PC-9 (cell line): ENCODE results near the gene TMTC2. TPM values are rescaled to one million over a fixed set of nuclear protein-coding genes. Genes with fewer than 3 reads are reported as not detected.

Experiments
- BruUV-seq: library from RNA; stranded (reverse); fragments of 400-500 nt; replicated peaks from 2 replicates; lab custom pipeline; 2021; lab: Mats Ljungman, UMichigan
- CTCF ChIA-PET: fragments of 300-600 bp; sonication (Branson Sonifier 250); formaldehyde crosslinking; loops from one replicate; lab custom pipeline; 2022; ENCODE audit warnings: antibody characterized with exemption; lab: Charles Lee
- POLR2A ChIA-PET: fragments of 300-600 bp; sonication (Branson Sonifier 250); formaldehyde crosslinking; loops from one replicate; lab custom pipeline; 2022; ENCODE audit warnings: antibody characterized with exemption; ENCODE audit not compliant: unreplicated experiment; lab: Charles Lee
- DNase-seq, 2 experiments: peaks; one replicate each; pipeline versions ENCODE4 v3.0.0 to v3.0.0-alpha.2; 2015 to 2022; ENCODE audit warnings: mixed read lengths in 1 of 2
- H2AFZ ChIP-seq: fragments of 200-600 bp; sonication (generic); 2 replicates; pipeline ENCODE4 v1.8.1; 2017; ENCODE audit warnings: antibody characterized with exemption
- H3F3A ChIP-seq: fragments of 200-600 bp; sonication (generic); 2 replicates; pipeline ENCODE4 v1.8.1; 2017; ENCODE audit warnings: antibody characterized with exemption, mild to moderate bottlenecking, low read depth; ENCODE audit not compliant: insufficient read depth
- H3K27ac ChIP-seq: fragments of 200-600 bp; sonication (generic); 2 replicates; pipeline ENCODE4 v1.6.1; 2016; ENCODE audit warnings: mixed run types
- H3K27me3 ChIP-seq: fragments of 200-600 bp; sonication (generic); 2 replicates; pipeline ENCODE4 v1.6.1; 2016; ENCODE audit warnings: low read depth, mixed run types; ENCODE audit not compliant: insufficient read depth
- H3K36me3 ChIP-seq: fragments of 200-600 bp; sonication (generic); 2 replicates; pipeline ENCODE4 v1.6.1; 2016; ENCODE audit warnings: low read depth, mixed run types
- H3K4me1 ChIP-seq: fragments of 200-600 bp; sonication (generic); replicated peaks from 2 replicates; pipeline ENCODE4 v1.6.1; 2016; ENCODE audit warnings: mixed run types; ENCODE audit not compliant: insufficient read depth
- H3K4me2 ChIP-seq: fragments of 200-600 bp; sonication (generic); 2 replicates; pipeline ENCODE4 v1.6.1; 2017; ENCODE audit warnings: mixed run types
- H3K4me3 ChIP-seq: fragments of 200-600 bp; sonication (generic); 2 replicates; pipeline ENCODE4 v1.6.1; 2016; ENCODE audit warnings: mixed run types
- H3K79me2 ChIP-seq: fragments of 200-600 bp; sonication (generic); 2 replicates; pipeline ENCODE4 v1.6.1; 2017; ENCODE audit warnings: low read depth, mixed run types
- H3K9me2 ChIP-seq: fragments of 200-600 bp; sonication (generic); 2 replicates; pipeline ENCODE4 v1.8.1; 2017; ENCODE audit warnings: mild to moderate bottlenecking; ENCODE audit not compliant: insufficient read depth
- H3K9me3 ChIP-seq: fragments of 200-600 bp; sonication (generic); 2 replicates; pipeline ENCODE4 v1.8.1; 2016; ENCODE audit warnings: low read depth; ENCODE audit not compliant: insufficient read depth
- H4K20me1 ChIP-seq: fragments of 200-600 bp; sonication (generic); 2 replicates; pipeline ENCODE4 v1.8.1; 2017; ENCODE audit not compliant: insufficient read depth
- EZH2 ChIP-seq: fragments of 200-600 bp; sonication (generic); IDR thresholded peaks from 2 replicates; pipeline ENCODE4 v1.8.0; 2017; ENCODE audit warnings: antibody characterized with exemption, low read depth
- intact Hi-C: fragments of 100-400 bp; cut with micrococcal nuclease; formaldehyde crosslinking; loops from one replicate; pipeline ENCODE4 v1.10.0; 2022; ENCODE audit not compliant: unreplicated experiment
- total RNA-seq: library from RNA; stranded (reverse); gene quantifications from 2 replicates; pipeline ENCODE4 v1.2.3, GENCODE V29; 2021
- TF ChIP-seq, protein P1 (sequence below): fragments of 200-600 bp; sonication (generic); conservative IDR thresholded peaks from 2 replicates; pipeline ENCODE4 v1.6.1; 2017; ENCODE audit warnings: mixed run types, antibody characterized with exemption, mild to moderate bottlenecking, moderate library complexity

TMTC2 gene
- total RNA-seq, 1 experiment from 2014 or later, result 8.6 TPM

DNA sequence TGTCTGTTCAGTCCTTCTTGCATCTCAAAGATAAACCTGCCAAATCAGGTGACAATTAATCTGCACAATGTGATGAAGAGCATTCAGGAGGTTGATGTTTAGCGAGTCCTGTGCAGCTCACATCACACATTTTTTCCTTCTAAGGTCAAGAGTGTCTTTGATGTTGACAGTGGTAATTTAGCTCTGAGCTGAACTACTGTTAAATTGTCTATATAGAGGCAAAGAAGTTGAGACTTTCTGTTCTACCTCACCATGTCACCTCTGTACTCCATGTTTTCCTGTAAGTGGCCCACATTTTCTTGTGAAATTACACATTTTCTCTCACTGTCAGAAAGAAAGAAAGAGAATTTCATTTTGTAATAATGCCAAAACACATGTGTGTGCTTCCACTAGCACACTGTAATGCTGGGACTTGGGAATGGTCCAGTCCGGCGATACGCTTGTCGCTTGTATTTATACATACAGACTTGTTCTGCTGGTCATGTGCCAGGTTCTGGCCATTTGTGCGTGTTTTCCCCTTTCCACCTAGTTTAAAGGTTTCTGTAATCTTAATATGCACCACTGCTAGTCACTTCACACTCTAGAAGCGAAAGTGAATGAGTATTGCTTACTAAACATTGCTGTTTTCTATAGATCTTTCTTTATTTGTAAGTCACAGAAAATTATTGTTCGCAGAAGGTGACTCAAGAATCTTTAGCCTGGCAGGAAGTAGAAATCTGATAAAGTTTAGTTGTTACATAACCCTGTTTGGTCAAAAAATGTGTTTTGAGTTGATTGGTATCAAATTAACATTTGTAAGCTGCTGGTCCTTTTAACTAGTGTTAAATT, 328.9 kb downstream of the TMTC2 start:
- H3K4me2 ChIP-seq, result peak overlapping the region; percentile 56
- POLR2A ChIA-PET, result no interaction called here
- BruUV-seq, result no TSS peak
- DNase-seq, result peak; percentile 12 to 55
- H3F3A ChIP-seq, result peaks cover 14% of the 10 kb centered on the region; the same call in 1 of the 2 replicates
- no peaks in the 10 kb centered on the region for H3K79me2 ChIP-seq
- CTCF ChIA-PET, result no interaction called here
- H3K36me3 ChIP-seq, result no peaks in the 10 kb centered on the region; the same call in 1 of the 2 replicates
- H3K4me3 ChIP-seq, result peak overlapping the region; percentile 30; the same call in 1 of the 2 replicates
- H3K27ac ChIP-seq, result peak overlapping the region; percentile 45
- no peak overlapping the region for H2AFZ ChIP-seq
- no peaks in the 10 kb centered on the region for H3K9me2 ChIP-seq
- no peaks in the 10 kb centered on the region for H3K27me3 ChIP-seq
- intact Hi-C loops, result no loop called here
- no peaks in the 10 kb centered on the region for H4K20me1 ChIP-seq
- H3K9me3 ChIP-seq, result no peaks in the 10 kb centered on the region; the same call in 1 of the 2 replicates
- H3K4me1 ChIP-seq, result peaks cover 19% of the 10 kb centered on the region
- TF ChIP-seq, protein P1, sequence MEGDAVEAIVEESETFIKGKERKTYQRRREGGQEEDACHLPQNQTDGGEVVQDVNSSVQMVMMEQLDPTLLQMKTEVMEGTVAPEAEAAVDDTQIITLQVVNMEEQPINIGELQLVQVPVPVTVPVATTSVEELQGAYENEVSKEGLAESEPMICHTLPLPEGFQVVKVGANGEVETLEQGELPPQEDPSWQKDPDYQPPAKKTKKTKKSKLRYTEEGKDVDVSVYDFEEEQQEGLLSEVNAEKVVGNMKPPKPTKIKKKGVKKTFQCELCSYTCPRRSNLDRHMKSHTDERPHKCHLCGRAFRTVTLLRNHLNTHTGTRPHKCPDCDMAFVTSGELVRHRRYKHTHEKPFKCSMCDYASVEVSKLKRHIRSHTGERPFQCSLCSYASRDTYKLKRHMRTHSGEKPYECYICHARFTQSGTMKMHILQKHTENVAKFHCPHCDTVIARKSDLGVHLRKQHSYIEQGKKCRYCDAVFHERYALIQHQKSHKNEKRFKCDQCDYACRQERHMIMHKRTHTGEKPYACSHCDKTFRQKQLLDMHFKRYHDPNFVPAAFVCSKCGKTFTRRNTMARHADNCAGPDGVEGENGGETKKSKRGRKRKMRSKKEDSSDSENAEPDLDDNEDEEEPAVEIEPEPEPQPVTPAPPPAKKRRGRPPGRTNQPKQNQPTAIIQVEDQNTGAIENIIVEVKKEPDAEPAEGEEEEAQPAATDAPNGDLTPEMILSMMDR, result no peak
- TF ChIP-seq EZH2, result no peak

DNA sequence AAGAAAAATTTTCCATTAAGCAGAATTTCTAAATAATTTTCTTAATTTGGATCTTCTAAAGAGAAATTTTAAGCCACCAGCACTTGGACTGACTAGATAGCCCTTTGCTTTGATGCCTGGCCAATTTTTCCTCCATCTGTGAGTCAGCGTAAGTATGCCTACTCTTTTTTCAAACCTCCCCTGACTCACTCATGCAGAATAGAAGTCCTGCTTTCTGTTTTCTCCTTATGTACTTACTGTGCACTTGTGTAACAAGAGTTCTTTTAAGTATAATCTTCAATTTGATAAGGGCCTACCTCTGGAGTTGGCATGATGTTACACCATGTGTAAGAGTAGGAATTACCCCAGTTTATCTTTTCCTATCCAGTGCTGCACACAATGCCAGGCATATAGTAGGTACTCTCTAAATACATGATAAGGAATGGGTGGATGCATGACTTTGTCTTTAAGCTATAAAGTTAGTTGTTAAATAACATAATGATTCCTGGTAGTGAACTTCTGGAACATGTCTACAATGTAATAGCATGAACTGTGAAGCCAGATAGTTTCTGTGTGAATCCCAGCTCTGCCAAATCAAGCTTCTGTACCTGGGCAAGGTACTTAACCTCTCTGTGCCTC, 329.6 kb downstream of the TMTC2 start:
- peak overlapping the region; percentile 45 for H3K27ac ChIP-seq
- H3F3A ChIP-seq, result peaks cover 14% of the 10 kb centered on the region; the same call in 1 of the 2 replicates
- ChIA-PET CTCF (no interaction called here), POLR2A (no interaction called here)
- H3K4me1 ChIP-seq, result peaks cover 19% of the 10 kb centered on the region
- BruUV-seq, result no TSS peak
- no peaks in the 10 kb centered on the region for H3K79me2 ChIP-seq
- TF ChIP-seq, protein P1, result no peak
- no peak for TF ChIP-seq EZH2
- intact Hi-C loops, result no loop called here
- H3K4me3 ChIP-seq, result peak overlapping the region; percentile 30; the same call in 1 of the 2 replicates
- no peak overlapping the region for H2AFZ ChIP-seq
- no peaks in the 10 kb centered on the region; the same call in 1 of the 2 replicates for H3K36me3 ChIP-seq
- no peaks in the 10 kb centered on the region for H4K20me1 ChIP-seq
- H3K9me3 ChIP-seq, result no peaks in the 10 kb centered on the region; the same call in 1 of the 2 replicates
- no peaks in the 10 kb centered on the region for H3K9me2 ChIP-seq
- H3K4me2 ChIP-seq, result peak overlapping the region; percentile 56
- no peaks in the 10 kb centered on the region for H3K27me3 ChIP-seq
- peak; percentile 46 to 80 for DNase-seq

DNA sequence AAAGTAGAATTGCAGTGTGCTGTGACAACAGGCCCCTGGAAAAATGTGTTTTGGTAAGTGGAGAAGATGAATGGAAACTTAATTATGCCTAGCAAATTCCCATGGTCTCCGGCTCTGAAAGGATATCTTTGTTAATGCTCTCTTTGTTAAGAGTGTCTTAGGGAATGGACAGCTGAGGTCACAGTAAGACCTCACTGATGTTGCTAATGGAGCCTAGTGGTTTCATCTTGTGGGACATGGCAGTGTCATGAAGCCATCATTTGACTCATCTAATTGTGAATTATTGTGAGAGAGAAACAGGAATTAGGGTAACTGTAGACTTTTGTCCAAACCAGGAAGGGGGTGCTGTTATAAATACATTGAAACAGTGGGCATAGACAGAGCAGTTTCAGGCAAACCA, 330.3 kb downstream of the TMTC2 start:
- ChIA-PET POLR2A (no interaction called here), CTCF (no interaction called here)
- TF ChIP-seq, protein P1, result no peak
- TF ChIP-seq EZH2, result no peak
- Histone ChIP-seq H3F3A (peaks cover 14% of the 10 kb centered on the region; the same call in 1 of the 2 replicates), H3K4me1 (peaks cover 19% of the 10 kb centered on the region), H4K20me1 (no peaks in the 10 kb centered on the region), H2AFZ (no peak overlapping the region), H3K27ac (0 out of 2 replicates have a peak overlapping the region, but pooled peaks have one; percentile 45), H3K27me3 (no peaks in the 10 kb centered on the region), H3K9me3 (no peaks in the 10 kb centered on the region; the same call in 1 of the 2 replicates), H3K4me3 (no peak overlapping the region), H3K36me3 (no peaks in the 10 kb centered on the region; the same call in 1 of the 2 replicates), H3K9me2 (no peaks in the 10 kb centered on the region), H3K79me2 (no peaks in the 10 kb centered on the region), H3K4me2 (no peak overlapping the region)
- no peak for DNase-seq
- intact Hi-C loops, result no loop called here
- no TSS peak for BruUV-seq
